ENCODE measurements around the gene FGD2. TPM values are rescaled to one million over a fixed set of nuclear protein-coding genes. Genes with fewer than 3 reads are reported as not detected.

Gene FGD2
- total and polyA plus RNA-seq, 2 of the 8 experiments (the other 6 are each of a cell fraction or from before 2014, with no cell fraction given): 0.12 to 0.32 TPM

DNA sequence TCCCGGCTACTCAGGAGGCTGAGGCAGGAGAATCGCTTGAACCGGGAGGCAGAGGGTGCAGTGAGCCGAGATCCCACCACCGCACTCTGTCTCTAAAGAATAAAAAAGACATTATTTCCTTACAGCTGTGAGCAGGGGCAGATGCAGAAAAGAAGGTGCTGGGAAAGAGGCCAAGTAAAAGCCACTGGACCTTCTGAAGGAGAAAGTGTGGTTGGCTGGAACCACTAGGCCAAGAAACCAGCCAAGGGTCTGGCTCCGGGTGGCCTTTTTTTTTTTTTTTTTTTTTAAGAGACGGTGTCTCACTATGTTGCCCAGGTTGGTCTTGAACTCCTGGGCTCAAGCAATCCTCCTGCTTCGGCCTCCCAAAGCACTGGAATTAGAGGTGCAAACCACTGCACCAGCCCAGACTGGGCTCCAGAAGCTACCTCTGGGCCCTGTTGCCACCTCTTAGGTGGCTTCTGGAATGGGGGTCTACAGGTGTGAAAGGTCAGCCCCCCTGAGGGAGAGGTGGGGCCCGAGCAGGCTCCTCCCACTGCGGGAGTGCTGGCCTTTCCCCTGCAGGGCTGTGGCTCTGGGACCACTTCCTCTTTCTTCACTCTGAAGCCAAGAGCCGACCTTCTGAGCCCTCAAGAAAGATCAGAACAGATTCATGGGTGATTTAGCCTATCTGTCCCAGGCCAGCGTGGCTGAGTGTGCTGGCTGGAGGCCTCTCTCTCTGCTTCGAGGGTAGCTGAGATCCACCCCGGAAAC, at the start of gene FGD2 (continued):
- TF ChIP-seq SUZ12 (IDR thresholded peaks at IDR 0.05; ENCODE audit: low read length): no peak

Measured in H1 (cell line).